ENCODE measurements around the gene GNGT1.

GNGT1 gene

GRCh38 chr7:93906267-93906666 lies at the start of gene GNGT1:
Gene GNGT1, plus strand, starts transcription at chr7:93906567. Its CDS starts 180 bp downstream, at chr7:93906747.
- no peak for DNase-seq (ENCODE audit: low read depth, low spot score)

- DNase-seq (ENCODE audit: low read depth, low spot score): no peak
These were observed 47.5 kb upstream of the GNGT1 start for GRCh38 chr7:93858857-93859256.

DNA sequence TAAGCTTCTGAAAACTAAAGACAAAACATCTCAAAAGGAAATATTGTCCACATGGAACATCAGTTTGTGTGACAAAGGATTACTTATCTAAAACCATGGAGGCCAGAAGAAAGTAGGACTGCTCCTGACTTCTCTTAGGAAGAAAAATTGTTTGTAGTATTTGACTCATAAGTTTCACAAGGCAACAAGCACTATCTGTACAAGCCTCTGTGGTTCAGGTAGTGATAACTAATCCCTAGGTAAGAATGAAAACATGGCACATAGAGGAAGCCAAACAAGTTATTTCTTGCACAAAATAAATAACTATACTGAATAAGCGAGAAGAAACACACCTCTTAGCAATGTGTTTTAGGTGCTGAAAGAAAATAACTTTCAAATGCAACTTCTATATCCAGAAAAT lies 46.1 kb upstream of the GNGT1 start:
- DNase-seq (ENCODE audit: low read depth, low spot score): no peak

DNA sequence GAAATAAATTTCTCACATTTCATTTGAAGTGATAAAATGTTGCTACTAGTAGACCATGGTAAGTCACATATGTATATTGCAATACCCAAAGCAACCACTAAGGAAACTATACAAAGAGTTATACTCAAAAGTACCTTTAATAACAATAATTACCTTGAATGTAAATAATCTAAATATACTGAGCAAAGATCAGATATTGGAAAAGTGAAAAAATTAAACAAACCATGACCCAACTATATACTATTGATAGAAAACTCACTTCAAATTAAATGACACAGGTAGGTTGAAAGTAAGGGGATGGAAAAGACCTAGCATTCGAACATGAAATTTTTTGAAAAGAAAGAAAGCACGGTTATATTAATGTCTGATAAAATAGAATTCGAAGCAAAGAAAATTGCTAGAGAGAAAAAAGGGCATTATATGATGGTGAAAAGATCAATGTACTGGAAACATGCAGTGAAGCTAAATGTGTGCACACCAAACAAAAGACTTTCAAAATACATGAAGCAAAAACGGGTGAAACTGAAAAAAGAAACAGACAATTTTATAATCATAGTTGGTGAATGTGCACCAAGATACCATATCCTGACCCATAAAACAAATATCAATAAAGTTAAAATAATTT lies 44.9 kb upstream of the GNGT1 start:
- no peak for DNase-seq (ENCODE audit: low read depth, low spot score)

DNA sequence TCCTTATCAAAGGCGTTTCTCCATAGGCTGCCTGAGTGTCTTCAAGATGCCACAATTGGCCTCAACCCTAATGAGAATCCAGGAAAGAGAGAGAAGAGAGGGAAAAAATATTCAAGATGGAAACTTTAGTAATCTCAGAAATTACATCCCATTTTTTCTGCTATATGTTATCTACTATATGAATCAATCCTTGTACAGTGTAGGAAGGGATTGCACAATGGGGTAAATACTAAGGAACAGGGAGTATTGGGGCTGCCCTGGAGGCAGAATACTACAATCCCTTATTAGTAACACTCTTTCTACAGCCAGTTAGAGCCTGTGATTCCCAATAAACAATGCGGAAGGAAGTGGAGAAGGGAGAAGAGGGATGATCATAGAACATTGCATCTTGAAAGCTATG lies 43.7 kb upstream of the GNGT1 start:
- no peak for DNase-seq (ENCODE audit: low read depth, low spot score)

DNA sequence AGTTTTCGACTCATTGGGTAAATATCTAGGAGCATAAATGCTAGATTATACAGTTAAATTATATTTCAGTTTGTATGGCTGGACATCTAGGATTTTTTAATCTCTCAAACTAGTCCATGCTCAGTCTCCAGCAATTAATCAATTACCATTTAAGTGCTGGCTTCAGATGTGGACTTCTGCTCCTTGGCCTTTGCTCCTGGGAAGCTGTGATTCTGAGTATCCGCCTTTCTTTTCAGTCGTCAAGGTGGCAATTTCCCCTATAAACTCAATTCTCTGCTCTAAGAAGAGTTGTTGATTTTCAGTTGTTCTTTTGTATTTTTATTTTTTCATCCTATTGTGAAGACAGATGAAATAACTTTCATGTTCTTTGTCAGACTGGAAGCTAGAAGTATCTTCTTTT lies 39.5 kb upstream of the GNGT1 start:
- DNase-seq (ENCODE audit: low read depth, low spot score): no peak

DNA sequence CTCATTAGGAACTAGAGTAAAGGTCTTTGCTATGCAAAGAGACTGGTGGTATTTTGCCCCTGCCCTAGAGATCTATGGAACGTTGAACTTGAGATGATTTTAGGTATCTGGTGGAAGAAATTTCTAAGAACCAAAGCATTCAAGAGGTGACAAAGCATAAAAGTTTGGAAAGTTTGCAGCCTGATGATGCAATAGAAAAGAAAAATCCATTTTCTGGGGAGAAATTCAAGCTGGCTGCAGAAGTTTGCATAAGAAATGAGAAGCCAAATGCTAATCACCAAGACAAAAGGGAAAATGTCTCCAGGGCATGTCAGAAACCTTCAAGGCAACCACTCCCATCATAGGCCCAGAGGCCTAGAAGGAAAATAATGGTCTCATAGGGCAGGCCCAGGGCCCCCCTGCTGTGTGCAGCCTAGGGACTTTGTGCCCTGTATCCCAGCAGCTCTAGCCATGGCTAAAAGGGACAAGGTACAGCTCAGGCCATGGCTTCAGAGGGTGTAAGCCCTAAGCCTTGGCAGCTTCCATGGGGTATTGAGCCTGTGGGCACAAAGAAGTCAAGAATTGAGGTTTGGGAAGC lies 32.3 kb upstream of the GNGT1 start:
- DNase-seq (ENCODE audit: low read depth, low spot score): no peak

- DNase-seq (ENCODE audit: low read depth, low spot score): no peak
These were observed 28.6 kb upstream of the GNGT1 start for GRCh38 chr7:93877742-93878141.

- no peak for DNase-seq (ENCODE audit: low read depth, low spot score)
These were observed 27.0 kb upstream of the GNGT1 start for GRCh38 chr7:93879356-93879755.

GRCh38 chr7:93882468-93882867 lies 23.9 kb upstream of the GNGT1 start:
- DNase-seq (ENCODE audit: low read depth, low spot score): no peak

DNA sequence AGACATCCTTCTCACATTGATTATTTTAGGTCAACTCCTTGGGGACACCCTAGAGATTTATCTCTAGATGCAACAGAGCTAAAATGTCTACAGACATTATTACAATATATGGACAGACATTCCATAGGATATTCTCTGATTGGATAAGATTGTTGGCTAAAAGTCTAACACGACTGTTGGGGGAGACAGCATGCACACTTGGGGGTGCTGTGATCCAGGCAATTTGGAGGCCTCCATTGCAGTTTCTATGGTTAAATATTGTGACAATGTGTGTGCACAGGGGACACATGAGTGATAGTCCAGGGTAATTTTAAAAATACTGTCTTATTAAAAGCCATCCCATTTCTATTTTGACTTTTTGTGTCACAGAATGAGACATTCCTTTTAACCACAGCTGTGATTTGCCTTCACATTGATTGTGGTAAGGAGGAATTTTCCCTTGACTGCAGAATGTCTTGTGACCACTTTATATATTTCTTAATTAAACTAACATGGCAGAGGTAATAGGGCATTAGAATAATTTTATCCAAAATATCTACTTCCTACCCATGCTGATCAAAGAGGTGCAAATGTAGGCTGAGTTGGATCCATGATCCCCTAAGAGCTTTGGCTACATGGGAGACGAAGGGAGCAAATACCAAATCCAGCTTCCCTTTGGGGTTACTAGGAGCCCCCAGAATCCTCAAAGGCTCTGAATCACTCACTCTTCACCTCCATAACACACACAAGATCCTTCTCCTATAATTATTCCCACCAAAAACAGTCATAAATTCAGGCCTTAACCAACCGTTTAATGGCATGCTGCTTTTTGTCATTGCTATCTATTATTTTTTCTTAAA lies 23.1 kb upstream of the GNGT1 start:
- no peak for DNase-seq (ENCODE audit: low read depth, low spot score)

- no peak for DNase-seq (ENCODE audit: low read depth, low spot score)
These were observed 22.4 kb upstream of the GNGT1 start for GRCh38 chr7:93883917-93884345.

GRCh38 chr7:93884541-93884940 lies 21.8 kb upstream of the GNGT1 start:
- no peak for DNase-seq (ENCODE audit: low read depth, low spot score)

GRCh38 chr7:93889261-93889660 lies 17.1 kb upstream of the GNGT1 start:
- no peak for DNase-seq (ENCODE audit: low read depth, low spot score)

- no peak for DNase-seq (ENCODE audit: low read depth, low spot score)
These were observed 16.3 kb upstream of the GNGT1 start for GRCh38 chr7:93890041-93890463.

DNA sequence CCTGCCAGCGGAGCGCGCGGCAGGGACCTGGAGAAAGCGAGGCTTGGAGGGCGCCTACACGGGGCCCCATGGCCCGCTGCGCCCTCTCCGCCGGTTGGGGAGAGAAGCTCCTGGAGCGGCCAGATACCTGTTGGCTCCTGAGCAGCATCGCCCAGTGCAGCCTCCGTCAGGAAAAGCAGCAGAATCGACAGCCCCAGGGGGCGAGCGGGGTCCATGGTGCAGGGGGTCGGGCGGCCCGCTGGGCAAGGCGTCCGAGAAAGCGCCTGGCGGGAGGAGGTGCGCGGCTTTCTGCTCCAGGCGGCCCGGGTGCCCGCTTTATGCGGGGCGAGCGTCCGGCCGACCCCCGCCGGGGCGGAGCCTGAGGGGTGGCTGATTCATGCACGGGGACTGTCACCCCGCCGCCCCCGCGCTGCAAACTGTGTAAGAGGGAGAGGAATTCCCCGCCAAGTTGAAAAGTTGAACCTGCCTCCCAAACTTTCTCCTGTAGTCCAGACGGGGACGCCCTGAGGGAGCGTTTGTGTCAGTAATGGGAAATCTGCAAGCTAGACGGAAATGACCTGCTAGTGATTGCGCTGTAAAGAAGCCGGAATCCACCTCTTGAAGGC lies 15.8 kb upstream of the GNGT1 start, which contains the start of gene TFPI2:
Gene TFPI2 (minus strand): TSS at position 290 of the 605 bp plus-strand sequence. CDS start 75 bp downstream, at position 215.
- DNase-seq (ENCODE audit: low read depth, low spot score): no peak

DNA sequence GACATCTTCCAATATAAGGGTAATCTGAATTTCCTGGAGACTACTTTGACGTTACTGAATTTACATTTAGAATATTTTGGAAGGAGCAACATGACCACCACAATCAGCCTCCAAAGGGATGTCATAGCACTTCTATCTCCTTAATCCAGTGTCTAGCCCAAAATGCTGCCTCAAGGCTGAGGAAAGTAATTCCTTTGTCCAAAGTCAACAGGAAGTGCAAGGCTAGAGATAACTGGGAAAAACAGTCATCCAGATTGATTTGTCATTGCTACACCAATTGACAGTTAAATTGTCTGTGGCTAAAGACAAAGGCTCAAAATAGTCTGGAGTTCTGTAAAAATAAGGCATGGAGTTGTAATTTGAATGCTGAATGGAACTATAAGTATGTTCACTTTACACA lies 11.9 kb upstream of the GNGT1 start:
- no peak for DNase-seq (ENCODE audit: low read depth, low spot score)

DNA sequence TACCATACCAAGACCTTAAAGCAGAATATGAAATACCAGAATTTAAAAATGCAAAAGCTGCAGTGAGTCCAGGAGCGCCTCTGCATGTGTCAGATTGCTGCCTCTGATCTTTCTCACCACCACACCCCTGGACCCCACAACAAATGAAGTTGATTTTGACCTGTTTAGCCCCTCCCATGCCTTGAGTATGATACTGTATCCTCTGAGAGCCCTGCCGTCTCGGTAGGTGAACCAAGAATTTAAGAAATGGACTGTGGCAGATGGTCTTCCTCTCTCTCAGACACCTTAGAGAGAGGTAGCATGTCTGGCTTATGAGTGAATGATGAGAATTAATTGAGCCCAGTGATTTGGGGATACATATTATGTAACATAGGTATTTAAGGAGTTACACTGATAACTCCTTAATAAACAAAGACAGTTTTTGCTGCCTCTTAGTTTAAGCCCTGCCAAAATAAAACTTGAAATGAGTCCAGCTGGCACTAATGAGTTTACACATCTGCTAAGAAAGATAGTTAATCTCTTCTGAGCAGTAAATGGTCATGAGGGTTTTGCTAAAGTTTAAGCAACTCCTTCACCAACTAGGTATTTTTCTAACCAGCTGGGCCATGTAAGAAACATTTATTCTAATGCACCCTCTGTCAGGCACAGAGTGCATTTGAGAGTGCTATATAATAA lies 11.3 kb upstream of the GNGT1 start:
- no peak for DNase-seq (ENCODE audit: low read depth, low spot score)

- DNase-seq (ENCODE audit: low read depth, low spot score): no peak
These were observed 10.3 kb upstream of the GNGT1 start for GRCh38 chr7:93895859-93896600.

GRCh38 chr7:93897680-93898079 lies 8.7 kb upstream of the GNGT1 start:
- no peak for DNase-seq (ENCODE audit: low read depth, low spot score)

Measured in activated naive CD8-positive, alpha-beta T cell treated with anti-CD3 and anti-CD28 coated beads, Interleukin-2, amount 50 U/mL, for 16 hours (primary cell).